ENCODE results near the gene PCDHB4.
"Not testable (repeated sequence)": the region's sequence is repeated elsewhere in the genome, so short reads cannot be mapped to it uniquely, and the experiment has no call there.

- TF ChIP-seq CTCF, POLR2A (IDR thresholded peaks at IDR 0.05): not testable (repeated sequence)
Observed at GRCh38 chr5:141102471-141102870, 19.1 kb upstream of the PCDHB4 start.

Measured in adrenal gland (tissue), 5 donors.